SK-N-SH treated with all-trans-retinoic acid at 6 μM for 48 hours (cell line): Measurements from ENCODE around the gene BACH1.

Source experiments
- ARNTL ChIP-seq: fragments of 450-650 bp; formaldehyde crosslinking; IDR thresholded peaks from 2 replicates; pipeline ENCODE4 v1.5.0; 2020; ENCODE audit warnings: low read depth, mild to moderate bottlenecking, moderate library complexity, borderline replicate concordance
- GLIS3 ChIP-seq: fragments of 250-450 bp; sonication (Bioruptor Pico); IDR thresholded peaks from 2 replicates; pipeline ENCODE4 v1.5.0; 2020; ENCODE audit warnings: mild to moderate bottlenecking, moderate library complexity
- OSR1 ChIP-seq: fragments of 250-450 bp; sonication (Bioruptor Pico); IDR thresholded peaks from 2 replicates; pipeline ENCODE4 v1.8.0; 2022; ENCODE audit warnings: moderate library complexity, mild to moderate bottlenecking, inconsistent platforms
- PPARA ChIP-seq: fragments of 250-450 bp; sonication (Bioruptor Pico); IDR thresholded peaks from 2 replicates; pipeline ENCODE4 v1.5.0; 2020; ENCODE audit warnings: mild to moderate bottlenecking, borderline replicate concordance
- RARB ChIP-seq: fragments of 250-450 bp; sonication (Bioruptor Pico); IDR thresholded peaks from 2 replicates; pipeline ENCODE4 v1.8.0; 2021; ENCODE audit warnings: mild to moderate bottlenecking, moderate library complexity
- SNAI2 ChIP-seq: fragments of 250-450 bp; sonication (Bioruptor Pico); IDR thresholded peaks from 2 replicates; pipeline ENCODE4 v1.5.0; 2020; ENCODE audit warnings: mild to moderate bottlenecking, moderate library complexity
- TOX ChIP-seq: fragments of 250-450 bp; sonication (Bioruptor Pico); IDR thresholded peaks from 2 replicates; pipeline ENCODE4 v1.8.0; 2021; ENCODE audit warnings: mild to moderate bottlenecking, moderate library complexity, borderline replicate concordance
- ZFP3 ChIP-seq: fragments of 250-450 bp; sonication (Bioruptor Pico); IDR thresholded peaks from 2 replicates; pipeline ENCODE4 v1.5.0; 2020; ENCODE audit warnings: mild to moderate bottlenecking, moderate library complexity
- ZFP30 ChIP-seq: fragments of 450-650 bp; formaldehyde crosslinking; IDR thresholded peaks from 2 replicates; pipeline ENCODE4 v1.5.0; 2022; ENCODE audit warnings: mild to moderate bottlenecking, moderate library complexity
- ZNF70 ChIP-seq: fragments of 450-650 bp; formaldehyde crosslinking; IDR thresholded peaks from 2 replicates; pipeline ENCODE4 v1.5.0; 2020; ENCODE audit warnings: mild to moderate bottlenecking, moderate library complexity
- ZNF8 ChIP-seq: fragments of 450-650 bp; formaldehyde crosslinking; IDR thresholded peaks from 2 replicates; pipeline ENCODE4 v1.5.0; 2020; ENCODE audit warnings: mild to moderate bottlenecking, moderate library complexity
- TF ChIP-seq, protein P1 (sequence below): fragments of 250-450 bp; sonication (Bioruptor Pico); IDR thresholded peaks from 2 replicates; pipeline ENCODE4 v1.5.1; 2021; ENCODE audit warnings: mild to moderate bottlenecking, moderate library complexity
- TF ChIP-seq, protein P2 (sequence below): fragments of 250-450 bp; sonication (Bioruptor Pico); IDR thresholded peaks from 2 replicates; pipeline ENCODE4 v1.8.0; 2020; ENCODE audit warnings: mild to moderate bottlenecking, moderate library complexity, borderline replicate concordance
- TF ChIP-seq, protein P3 (sequence below): fragments of 250-450 bp; sonication (Bioruptor Pico); IDR thresholded peaks from 2 replicates; pipeline ENCODE4 v1.5.0; 2020; ENCODE audit warnings: mild to moderate bottlenecking, moderate library complexity

DNA sequence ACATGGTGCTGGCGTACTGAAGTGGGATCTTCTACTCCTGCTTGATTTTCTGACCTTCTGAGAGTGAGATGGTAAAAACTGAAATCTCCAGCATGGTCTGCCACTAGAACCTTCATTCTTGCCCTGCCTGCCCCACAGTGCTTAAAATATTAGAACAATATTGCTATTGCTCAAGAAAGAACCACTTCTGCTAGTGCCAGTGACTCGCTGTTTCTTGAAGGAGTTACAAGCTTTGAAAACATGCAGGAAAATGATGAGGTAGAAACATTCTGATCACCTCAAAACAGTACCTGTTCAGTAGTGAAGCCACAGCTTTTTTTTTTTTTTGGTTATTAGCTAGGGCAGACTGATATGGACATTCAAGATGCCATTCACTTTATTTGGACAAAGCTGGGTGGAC, 95.3 kb downstream of the BACH1 start:
- no peak for TF ChIP-seq RARB (CRISPR knock-in tag)
- TF ChIP-seq, protein P1, sequence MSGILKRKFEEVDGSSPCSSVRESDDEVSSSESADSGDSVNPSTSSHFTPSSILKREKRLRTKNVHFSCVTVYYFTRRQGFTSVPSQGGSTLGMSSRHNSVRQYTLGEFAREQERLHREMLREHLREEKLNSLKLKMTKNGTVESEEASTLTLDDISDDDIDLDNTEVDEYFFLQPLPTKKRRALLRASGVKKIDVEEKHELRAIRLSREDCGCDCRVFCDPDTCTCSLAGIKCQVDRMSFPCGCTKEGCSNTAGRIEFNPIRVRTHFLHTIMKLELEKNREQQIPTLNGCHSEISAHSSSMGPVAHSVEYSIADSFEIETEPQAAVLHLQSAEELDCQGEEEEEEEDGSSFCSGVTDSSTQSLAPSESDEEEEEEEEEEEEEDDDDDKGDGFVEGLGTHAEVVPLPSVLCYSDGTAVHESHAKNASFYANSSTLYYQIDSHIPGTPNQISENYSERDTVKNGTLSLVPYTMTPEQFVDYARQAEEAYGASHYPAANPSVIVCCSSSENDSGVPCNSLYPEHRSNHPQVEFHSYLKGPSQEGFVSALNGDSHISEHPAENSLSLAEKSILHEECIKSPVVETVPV = no peak
- TF ChIP-seq, protein P2, sequence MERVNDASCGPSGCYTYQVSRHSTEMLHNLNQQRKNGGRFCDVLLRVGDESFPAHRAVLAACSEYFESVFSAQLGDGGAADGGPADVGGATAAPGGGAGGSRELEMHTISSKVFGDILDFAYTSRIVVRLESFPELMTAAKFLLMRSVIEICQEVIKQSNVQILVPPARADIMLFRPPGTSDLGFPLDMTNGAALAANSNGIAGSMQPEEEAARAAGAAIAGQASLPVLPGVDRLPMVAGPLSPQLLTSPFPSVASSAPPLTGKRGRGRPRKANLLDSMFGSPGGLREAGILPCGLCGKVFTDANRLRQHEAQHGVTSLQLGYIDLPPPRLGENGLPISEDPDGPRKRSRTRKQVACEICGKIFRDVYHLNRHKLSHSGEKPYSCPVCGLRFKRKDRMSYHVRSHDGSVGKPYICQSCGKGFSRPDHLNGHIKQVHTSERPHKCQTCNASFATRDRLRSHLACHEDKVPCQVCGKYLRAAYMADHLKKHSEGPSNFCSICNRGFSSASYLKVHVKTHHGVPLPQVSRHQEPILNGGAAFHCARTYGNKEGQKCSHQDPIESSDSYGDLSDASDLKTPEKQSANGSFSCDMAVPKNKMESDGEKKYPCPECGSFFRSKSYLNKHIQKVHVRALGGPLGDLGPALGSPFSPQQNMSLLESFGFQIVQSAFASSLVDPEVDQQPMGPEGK (CRISPR knock-in tag) = no peak
- TF ChIP-seq, protein P3, sequence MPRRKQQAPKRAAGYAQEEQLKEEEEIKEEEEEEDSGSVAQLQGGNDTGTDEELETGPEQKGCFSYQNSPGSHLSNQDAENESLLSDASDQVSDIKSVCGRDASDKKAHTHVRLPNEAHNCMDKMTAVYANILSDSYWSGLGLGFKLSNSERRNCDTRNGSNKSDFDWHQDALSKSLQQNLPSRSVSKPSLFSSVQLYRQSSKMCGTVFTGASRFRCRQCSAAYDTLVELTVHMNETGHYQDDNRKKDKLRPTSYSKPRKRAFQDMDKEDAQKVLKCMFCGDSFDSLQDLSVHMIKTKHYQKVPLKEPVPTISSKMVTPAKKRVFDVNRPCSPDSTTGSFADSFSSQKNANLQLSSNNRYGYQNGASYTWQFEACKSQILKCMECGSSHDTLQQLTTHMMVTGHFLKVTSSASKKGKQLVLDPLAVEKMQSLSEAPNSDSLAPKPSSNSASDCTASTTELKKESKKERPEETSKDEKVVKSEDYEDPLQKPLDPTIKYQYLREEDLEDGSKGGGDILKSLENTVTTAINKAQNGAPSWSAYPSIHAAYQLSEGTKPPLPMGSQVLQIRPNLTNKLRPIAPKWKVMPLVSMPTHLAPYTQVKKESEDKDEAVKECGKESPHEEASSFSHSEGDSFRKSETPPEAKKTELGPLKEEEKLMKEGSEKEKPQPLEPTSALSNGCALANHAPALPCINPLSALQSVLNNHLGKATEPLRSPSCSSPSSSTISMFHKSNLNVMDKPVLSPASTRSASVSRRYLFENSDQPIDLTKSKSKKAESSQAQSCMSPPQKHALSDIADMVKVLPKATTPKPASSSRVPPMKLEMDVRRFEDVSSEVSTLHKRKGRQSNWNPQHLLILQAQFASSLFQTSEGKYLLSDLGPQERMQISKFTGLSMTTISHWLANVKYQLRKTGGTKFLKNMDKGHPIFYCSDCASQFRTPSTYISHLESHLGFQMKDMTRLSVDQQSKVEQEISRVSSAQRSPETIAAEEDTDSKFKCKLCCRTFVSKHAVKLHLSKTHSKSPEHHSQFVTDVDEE (CRISPR knock-in tag) = no peak
- no peak for TF ChIP-seq ZNF70 (CRISPR knock-in tag)
- no peak for TF ChIP-seq TOX (CRISPR knock-in tag)
- no peak for TF ChIP-seq GLIS3 (CRISPR knock-in tag)
- TF ChIP-seq ZNF8 (CRISPR knock-in tag) = no peak
- TF ChIP-seq OSR1 (CRISPR knock-in tag) = no peak
- TF ChIP-seq ARNTL (CRISPR knock-in tag) = no peak
- no peak for TF ChIP-seq SNAI2 (CRISPR knock-in tag)
- no peak for TF ChIP-seq PPARA (CRISPR knock-in tag)
- no peak for TF ChIP-seq ZFP3 (CRISPR knock-in tag)
- TF ChIP-seq ZFP30 (CRISPR knock-in tag) = no peak
